ENCODE measurements around the gene DCAF4. TPM values are rescaled to one million over a fixed set of nuclear protein-coding genes. Genes with fewer than 3 reads are reported as not detected.

DCAF4 gene
- polyA plus RNA-seq, 1 of the 3 experiments (the other 2 are of a cell fraction), result 17.9 TPM

DNA sequence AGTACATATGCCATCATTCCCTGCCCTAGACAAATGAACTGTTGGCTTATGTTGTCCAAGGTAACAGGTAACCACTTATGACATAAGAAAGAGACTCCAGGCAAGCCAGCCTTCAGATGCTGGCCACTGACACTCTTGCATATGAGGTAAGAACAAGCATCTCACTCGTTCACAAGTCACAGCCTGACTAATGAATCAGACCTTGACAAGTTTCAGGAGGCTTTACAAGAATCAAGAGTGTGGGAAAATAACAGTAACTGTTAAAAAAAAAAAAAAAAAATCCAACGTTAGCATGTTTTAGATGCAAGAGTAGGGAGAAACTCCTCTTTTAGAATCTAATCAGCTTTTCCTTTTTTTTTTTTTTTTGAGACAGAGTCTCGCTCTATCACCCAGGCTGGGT, 60.0 kb downstream of the DCAF4 start:
- H3K9me2 ChIP-seq, result no peaks in the 10 kb centered on the region
- ChIA-PET POLR2A (no interaction called here), CTCF (no interaction called here)
- no peak overlapping the region for H2AFZ ChIP-seq (ENCODE audit: low read depth)
- H3K4me2 ChIP-seq, result no peak overlapping the region
- no peak for DNase-seq
- H3K36me3 ChIP-seq (replicated peaks in 1 of 2; ENCODE audit: control insufficient read depth in 1 of 2, insufficient read depth in 2 of 2, low read length in 1 of 2), result peaks cover 12 to 19% of the 10 kb centered on the region in 2 experiments
- WGBS (ENCODE audit: low lambda C conversion rate), result 79% methylated on average over 3 of the region's 3 CpGs
- no peak for TF ChIP-seq IRF3 (IDR thresholded peaks at IDR 0.05; ENCODE audit: low read depth, low read length)
- no peak for TF ChIP-seq PBX3 (IDR thresholded peaks at IDR 0.05)
- TF ChIP-seq, protein P1, sequence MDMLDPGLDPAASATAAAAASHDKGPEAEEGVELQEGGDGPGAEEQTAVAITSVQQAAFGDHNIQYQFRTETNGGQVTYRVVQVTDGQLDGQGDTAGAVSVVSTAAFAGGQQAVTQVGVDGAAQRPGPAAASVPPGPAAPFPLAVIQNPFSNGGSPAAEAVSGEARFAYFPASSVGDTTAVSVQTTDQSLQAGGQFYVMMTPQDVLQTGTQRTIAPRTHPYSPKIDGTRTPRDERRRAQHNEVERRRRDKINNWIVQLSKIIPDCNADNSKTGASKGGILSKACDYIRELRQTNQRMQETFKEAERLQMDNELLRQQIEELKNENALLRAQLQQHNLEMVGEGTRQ (IDR thresholded peaks at IDR 0.05; ENCODE audit: borderline replicate concordance, low read depth, low read length), result no peak
- TF ChIP-seq CHD2 (IDR thresholded peaks at IDR 0.05; ENCODE audit: low read length, partially characterized antibody), result no peak
- no peak for TF ChIP-seq SMC3 (IDR thresholded peaks at IDR 0.05; ENCODE audit: low read depth, low read length)
- H3F3A ChIP-seq (replicated peaks; ENCODE audit: insufficient read depth), result no peaks in the 10 kb centered on the region
- H3K4me3 ChIP-seq (ENCODE audit: low read depth in 2 of 2, low read length in 1 of 2), result no peak overlapping the region
- H3K27ac ChIP-seq (ENCODE audit: low read depth in 2 of 2, low read length in 1 of 2), result no peak overlapping the region
- H3K9me3 ChIP-seq, result no peaks in the 10 kb centered on the region
- no peaks in the 10 kb centered on the region; the same call in 1 of the 2 replicates for H3K79me2 ChIP-seq (ENCODE audit: insufficient read depth)
- H3K4me1 ChIP-seq (ENCODE audit: control insufficient read depth in 1 of 2, insufficient read depth in 2 of 2, low read depth in 1 of 2, low read length in 1 of 2), result no peaks in the 10 kb centered on the region
- H3K27me3 ChIP-seq (ENCODE audit: insufficient read depth), result no peaks in the 10 kb centered on the region
- H4K20me1 ChIP-seq (ENCODE audit: insufficient read depth), result no peaks in the 10 kb centered on the region
- H3K9ac ChIP-seq, result no peak overlapping the region

- Histone ChIP-seq H3K4me3 (ENCODE audit: low read depth in 2 of 2, low read length in 1 of 2) (no peak overlapping the region), H2AFZ (ENCODE audit: low read depth) (no peak overlapping the region), H3K4me1 (ENCODE audit: control insufficient read depth in 1 of 2, insufficient read depth in 2 of 2, low read depth in 1 of 2, low read length in 1 of 2) (no peaks in the 10 kb centered on the region), H3K36me3 (replicated peaks in 1 of 2; ENCODE audit: control insufficient read depth in 1 of 2, insufficient read depth in 2 of 2, low read length in 1 of 2) (peaks cover 6 to 17% of the 10 kb centered on the region in 2 experiments), H3K27me3 (ENCODE audit: insufficient read depth) (no peaks in the 10 kb centered on the region), H3F3A (replicated peaks; ENCODE audit: insufficient read depth) (no peaks in the 10 kb centered on the region), H3K79me2 (ENCODE audit: insufficient read depth) (no peaks in the 10 kb centered on the region; the same call in 1 of the 2 replicates), H3K27ac (ENCODE audit: low read depth in 2 of 2, low read length in 1 of 2) (no peak overlapping the region), H3K9me3 (no peaks in the 10 kb centered on the region), H3K4me2 (no peak overlapping the region), H3K9ac (no peak overlapping the region), H3K9me2 (no peaks in the 10 kb centered on the region), H4K20me1 (ENCODE audit: insufficient read depth) (no peaks in the 10 kb centered on the region)
- no peak for TF ChIP-seq MXI1 (IDR thresholded peaks at IDR 0.05; ENCODE audit: low read depth, low read length)
- no peak for TF ChIP-seq FOSL2 (IDR thresholded peaks at IDR 0.05; ENCODE audit: borderline replicate concordance, low read depth)
- no peak for DNase-seq
- POLR2A ChIA-PET, result no interaction called here
- CTCF ChIA-PET, result no interaction called here
- 93% methylated on average over 2 of the region's 2 CpGs for WGBS (ENCODE audit: low lambda C conversion rate)
Observed at GRCh38 chr14:72986857-72987256, 60.6 kb downstream of the DCAF4 start.

DNA sequence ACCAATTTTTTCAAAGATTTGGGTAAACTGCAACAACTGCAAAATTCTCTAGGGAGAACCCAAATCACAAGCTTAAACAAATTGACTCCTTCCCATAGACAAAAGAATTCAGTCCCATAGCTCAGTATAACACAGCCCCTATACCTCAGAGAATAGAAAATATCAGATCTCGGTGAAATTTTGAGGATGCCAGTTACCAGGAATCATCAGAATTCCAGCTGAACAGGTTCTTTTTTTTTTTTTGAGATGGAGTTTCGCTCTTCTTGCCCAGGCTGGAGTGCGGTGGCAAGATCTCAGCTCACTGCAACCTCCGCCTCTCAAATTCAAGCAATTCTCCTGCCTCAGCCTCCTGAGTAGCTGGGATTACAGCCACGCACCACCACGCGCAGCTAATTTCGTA, 63.9 kb downstream of the DCAF4 start:
- CTCF ChIA-PET, result interaction anchor here (1.5 kb wide), 1 partner anchor 10 kb away, joined by 3 read pairs; no protein-coding TSS in a partner anchor

More for the DNA sequence above, 63.9 kb downstream of the DCAF4 start:
- H2AFZ ChIP-seq (ENCODE audit: low read depth), result no peak overlapping the region
- H3K4me3 ChIP-seq (ENCODE audit: low read depth in 2 of 2, low read length in 1 of 2), result no peak overlapping the region
- no peaks in the 10 kb centered on the region for H3K27me3 ChIP-seq (ENCODE audit: insufficient read depth)
- H3K9ac ChIP-seq, result no peak overlapping the region
- no peaks in the 10 kb centered on the region for H3K4me1 ChIP-seq (ENCODE audit: control insufficient read depth in 1 of 2, insufficient read depth in 2 of 2, low read depth in 1 of 2, low read length in 1 of 2)
- H4K20me1 ChIP-seq (ENCODE audit: insufficient read depth), result no peaks in the 10 kb centered on the region
- no peak overlapping the region for H3K27ac ChIP-seq (ENCODE audit: low read depth in 2 of 2, low read length in 1 of 2)
- POLR2A ChIA-PET, result no interaction called here
- no peaks in the 10 kb centered on the region for H3F3A ChIP-seq (replicated peaks; ENCODE audit: insufficient read depth)
- no peaks in the 10 kb centered on the region for H3K79me2 ChIP-seq (ENCODE audit: insufficient read depth)
- WGBS (ENCODE audit: low lambda C conversion rate), result 99% methylated on average over 8 of the region's 8 CpGs
- H3K36me3 ChIP-seq (replicated peaks in 1 of 2; ENCODE audit: control insufficient read depth in 1 of 2, insufficient read depth in 2 of 2, low read length in 1 of 2), result peaks cover 14 to 26% of the 10 kb centered on the region in 2 experiments
- no peak overlapping the region for H3K4me2 ChIP-seq
- no peaks in the 10 kb centered on the region for H3K9me3 ChIP-seq
- TF ChIP-seq PBX3 (IDR thresholded peaks at IDR 0.05) (no peak), RXRA (IDR thresholded peaks at IDR 0.05; ENCODE audit: borderline replicate concordance, low read depth) (no peak), SMC3 (IDR thresholded peaks at IDR 0.05; ENCODE audit: low read depth, low read length) (no peak), CHD2 (IDR thresholded peaks at IDR 0.05; ENCODE audit: low read length, partially characterized antibody) (no peak), TCF12 (IDR thresholded peaks at IDR 0.05) (no peak), TEAD4 (IDR thresholded peaks at IDR 0.05; ENCODE audit: borderline replicate concordance, insufficient read depth) (no peak), RCOR1 (IDR thresholded peaks at IDR 0.05; ENCODE audit: low read length) (no peak), REST (IDR thresholded peaks at IDR 0.05; ENCODE audit: low read depth, low read length) (no peak), MXI1 (IDR thresholded peaks at IDR 0.05; ENCODE audit: low read depth, low read length) (no peak), ELF1 (IDR thresholded peaks at IDR 0.05) (no peak), NRF1 (IDR thresholded peaks at IDR 0.05; ENCODE audit: low read depth, low read length) (no peak)
- DNase-seq, result no peak
- no peaks in the 10 kb centered on the region for H3K9me2 ChIP-seq
